ENCODE results near the gene C16orf74.

The C16orf74 gene

DNA sequence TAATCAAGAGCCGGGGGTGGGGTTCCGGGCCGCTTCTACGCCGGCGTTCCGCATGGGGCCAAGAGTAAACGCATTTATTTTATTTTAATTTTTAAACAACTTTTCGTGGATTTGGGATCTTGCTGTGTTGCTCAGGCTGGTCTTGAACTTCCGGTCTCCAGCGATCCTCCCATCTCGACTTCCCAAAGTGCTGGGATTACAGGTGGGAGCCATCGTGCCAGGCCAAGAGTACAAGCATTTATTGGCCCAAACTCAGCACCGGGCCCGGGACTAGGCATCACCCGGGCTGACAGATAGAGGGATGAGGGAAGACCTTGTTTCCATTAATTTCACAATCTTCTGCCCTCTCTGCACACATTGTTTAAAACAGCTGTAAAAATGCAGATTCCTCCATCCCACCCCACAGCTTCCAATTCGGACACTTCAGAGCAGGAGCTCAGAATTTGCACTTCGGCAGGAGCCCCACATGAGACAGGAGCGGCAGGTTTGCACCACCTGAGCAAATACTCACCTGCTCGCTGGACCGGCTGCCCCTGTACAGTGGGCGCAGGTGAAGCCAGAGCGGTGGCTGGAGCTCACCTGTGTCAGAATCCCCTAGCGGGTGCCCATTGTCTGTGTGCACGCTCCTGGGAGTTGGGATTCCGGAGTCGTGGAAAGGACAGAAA lies 61.5 kb downstream of the C16orf74 start:
- DNase-seq, result no peak

DNA sequence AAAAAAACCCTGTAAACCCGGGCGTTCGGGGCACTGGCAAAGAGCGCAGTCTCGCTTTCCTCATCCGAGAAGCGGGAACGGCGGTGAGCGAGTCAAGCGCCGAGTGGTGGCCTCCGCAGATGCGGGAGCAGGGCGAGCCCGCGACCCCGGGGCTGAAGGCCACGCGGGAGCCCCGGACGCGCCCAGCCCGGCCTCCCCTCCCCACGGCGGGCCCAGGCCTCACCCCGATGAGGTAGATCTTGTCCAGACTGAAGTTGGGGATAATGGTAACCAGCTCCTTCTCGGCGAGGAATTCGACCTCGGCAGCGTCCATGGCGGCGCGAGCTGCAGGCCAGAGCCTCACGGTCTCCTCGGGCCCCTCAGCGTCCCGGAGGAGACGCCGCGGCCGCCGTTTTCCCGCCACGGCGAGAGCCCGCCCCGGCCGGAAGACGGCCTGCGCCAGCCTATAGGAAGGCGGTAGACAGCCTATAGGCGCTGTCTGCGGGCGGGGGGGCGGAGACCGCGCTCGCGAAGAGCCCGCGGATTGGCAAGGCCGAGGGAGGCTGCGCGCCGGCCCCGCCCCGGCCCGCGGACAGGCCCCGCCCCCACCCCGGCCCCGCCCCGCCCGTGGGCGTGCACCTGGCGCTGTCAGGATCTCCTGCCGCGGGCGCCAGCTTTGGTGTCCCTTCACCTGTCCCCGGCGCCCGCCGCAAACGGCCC lies 62.2 kb downstream of the C16orf74 start, which contains the start of gene GINS2:
TSS of gene GINS2 (minus strand) at position 369 of the 699 bp plus-strand sequence. CDS start at position 313, 56 bp downstream.
- peak; percentile 90 for DNase-seq

DNA sequence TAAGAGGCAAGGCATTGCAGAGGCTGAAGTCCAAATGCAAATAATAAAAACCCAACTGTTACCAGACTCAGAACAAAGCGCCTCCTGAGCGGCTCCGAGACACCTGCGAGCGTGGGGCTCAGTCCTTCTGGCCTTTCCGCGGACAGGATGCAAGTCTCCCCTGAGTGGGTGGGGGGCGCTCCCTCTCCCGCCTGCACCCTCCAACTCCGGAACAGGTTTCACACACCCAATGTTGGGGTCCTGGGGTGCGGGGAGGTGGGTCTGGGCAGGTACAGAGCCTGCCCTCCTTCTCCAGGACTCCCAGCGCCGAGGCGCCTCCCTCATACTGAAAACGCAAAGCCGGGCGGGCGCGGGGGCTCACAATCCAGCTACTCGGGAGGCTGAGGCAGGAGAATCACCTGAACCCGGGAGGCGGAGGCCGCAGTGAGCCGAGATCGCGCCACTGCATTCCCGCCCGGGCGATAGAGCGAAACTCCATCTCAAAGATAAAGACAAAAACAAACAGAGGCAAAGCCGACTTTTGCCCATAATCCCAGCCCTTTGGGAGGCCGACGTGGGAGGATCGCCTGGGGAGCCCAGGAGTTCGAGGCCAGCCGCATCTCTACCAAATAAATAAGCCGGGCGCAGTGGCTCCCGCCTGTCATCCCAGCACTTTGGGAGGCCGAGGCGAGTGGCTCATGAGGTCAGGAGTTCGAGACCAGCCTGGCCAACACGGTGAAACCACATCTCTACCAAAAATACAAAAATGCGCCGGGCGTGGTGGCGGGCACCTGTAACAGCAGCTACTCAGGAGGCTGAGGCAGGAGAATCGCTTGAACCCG lies 63.0 kb downstream of the C16orf74 start:
- no peak for DNase-seq

GRCh38 chr16:85686912-85687591 lies 63.8 kb downstream of the C16orf74 start:
- no peak for DNase-seq

GRCh38 chr16:85685251-85685650 lies 65.6 kb downstream of the C16orf74 start:
- DNase-seq, result no peak

DNA sequence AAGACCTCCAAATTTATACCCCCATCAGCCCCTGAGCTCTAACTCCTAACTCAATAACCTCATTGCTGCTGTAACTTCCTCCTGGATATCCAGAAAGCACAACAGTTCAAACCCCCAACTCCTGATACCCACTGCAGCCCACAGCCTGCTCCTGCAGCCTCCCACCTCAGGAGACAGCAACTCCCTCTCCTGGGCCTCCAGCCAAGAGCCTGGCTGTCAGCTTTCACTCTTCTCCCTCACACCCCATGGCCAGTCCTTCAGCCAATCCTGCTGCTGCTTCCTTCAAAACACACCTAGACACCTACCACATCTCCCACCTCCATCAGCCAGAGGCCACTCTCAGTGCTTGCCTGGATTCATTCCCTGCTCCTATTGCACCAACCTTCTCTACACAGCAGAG lies 67.5 kb downstream of the C16orf74 start:
- DNase-seq, result no peak

DNA sequence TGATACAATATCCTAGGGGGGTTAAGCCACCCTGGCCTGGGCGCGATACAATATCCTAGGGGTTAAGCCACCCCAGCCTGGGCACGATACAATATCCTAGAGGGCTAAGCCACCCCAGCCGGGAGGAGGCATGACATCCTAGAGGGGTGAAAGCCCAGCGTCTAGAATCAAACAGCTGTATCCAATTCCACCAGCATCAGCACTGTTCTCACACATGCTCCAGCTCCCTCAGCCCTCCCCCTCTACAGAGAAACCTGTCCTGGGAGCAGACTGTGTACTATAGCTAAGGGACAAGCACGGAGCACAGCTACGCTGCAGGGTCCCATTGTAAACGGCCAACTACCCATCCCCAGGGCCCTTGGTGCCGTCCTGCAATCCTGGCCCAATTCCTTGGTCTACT lies 68.4 kb downstream of the C16orf74 start:
- DNase-seq, result no peak

GRCh38 chr16:85681255-85681654 lies 69.6 kb downstream of the C16orf74 start:
- DNase-seq, result peak; percentile 72

DNA sequence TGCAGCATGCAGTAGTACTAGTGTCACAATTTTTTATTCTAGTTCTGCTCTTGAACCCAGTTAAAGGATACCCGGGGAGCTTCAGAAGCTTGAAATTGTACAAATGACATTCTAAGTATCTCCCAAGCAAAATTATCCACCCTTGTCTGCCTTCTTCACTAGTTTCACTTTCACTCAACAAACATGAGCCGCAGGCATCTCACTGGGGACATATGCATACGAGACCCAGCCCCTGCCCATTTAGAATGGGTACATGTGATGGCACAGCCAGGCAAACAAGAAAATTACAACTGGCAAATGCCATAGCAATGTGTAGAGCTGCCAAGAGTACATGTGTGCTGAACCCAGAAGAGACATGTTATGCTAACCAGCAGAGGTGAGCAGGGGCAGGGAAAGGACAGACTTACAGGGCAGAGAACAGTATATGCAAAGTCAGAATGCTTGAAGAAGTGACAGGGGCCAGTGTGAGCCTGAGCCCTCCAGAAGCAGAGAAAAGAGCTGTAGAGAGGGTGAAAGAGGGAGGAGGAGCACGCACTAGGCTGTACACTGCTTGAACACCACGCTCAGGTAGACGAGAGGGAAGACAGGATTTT lies 70.4 kb downstream of the C16orf74 start:
- no peak for DNase-seq

GRCh38 chr16:85679870-85680269 lies 71.0 kb downstream of the C16orf74 start:
- no peak for DNase-seq

DNA sequence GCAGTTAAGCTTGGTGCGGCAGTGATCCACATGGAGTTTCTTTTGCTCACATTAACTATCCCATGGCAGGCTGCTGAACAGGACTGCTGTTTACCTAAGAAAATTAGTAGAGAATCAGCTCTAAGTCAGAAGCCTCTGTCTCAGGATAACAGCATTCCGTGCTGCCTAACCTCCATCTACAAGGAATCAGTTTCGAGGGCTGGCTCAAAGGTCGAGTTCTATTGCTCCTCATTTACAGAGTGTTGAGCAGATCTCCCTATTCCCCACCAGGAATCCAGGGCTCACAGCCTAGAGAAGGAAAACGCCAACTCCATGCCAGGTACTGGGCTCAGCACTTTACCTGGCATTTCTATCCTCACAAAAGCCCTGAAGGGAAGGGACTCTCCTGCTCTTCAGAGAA lies 72.1 kb downstream of the C16orf74 start:
- no peak for DNase-seq

DNA sequence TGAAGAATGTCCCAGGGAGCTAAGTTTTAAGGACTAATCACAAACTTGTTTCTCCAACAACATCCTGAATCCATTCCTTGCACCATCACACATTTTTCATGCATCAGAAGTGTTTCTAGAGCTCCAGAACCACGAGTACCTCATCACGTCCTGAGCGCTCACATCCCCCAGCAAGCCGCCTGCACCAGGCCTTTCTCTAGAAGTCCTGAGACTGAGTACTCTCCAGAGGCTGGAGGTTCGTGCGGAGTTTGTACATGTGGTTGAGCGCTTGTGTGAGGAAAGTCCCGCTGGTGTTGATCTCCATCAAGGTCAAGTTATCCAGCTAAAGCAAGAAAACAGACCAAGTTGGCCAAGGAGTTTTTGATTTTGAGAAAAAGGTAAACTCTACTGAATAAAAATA lies 72.9 kb downstream of the C16orf74 start:
- DNase-seq, result no peak

DNA sequence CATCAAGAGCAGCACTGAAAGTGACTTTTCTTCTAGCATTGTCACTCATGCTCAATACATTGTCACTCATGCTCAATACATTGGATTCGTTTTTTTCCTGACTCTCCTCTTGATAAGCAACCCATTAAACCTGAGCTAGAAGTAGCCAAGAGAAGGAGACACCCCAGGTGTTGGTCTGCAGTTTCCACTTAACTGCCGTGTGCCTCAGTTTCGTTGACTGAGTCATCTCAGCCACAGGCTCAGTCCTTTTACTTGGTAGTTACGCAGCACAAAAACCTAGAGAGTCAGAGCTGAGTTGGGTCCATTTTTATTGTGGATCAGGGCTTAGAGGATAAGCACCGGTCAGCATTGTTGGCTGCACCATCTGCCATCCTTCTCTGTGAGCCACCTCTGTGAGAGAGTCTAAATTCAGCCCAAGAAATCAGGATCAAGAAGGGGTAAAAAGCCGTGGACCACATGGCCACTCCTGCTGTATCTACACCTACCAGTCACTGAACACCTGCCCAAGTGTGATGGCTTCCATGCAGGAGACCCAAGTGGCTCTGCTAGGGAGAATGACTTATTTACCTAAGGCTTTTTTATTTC lies 73.4 kb downstream of the C16orf74 start:
- no peak for DNase-seq

DNA sequence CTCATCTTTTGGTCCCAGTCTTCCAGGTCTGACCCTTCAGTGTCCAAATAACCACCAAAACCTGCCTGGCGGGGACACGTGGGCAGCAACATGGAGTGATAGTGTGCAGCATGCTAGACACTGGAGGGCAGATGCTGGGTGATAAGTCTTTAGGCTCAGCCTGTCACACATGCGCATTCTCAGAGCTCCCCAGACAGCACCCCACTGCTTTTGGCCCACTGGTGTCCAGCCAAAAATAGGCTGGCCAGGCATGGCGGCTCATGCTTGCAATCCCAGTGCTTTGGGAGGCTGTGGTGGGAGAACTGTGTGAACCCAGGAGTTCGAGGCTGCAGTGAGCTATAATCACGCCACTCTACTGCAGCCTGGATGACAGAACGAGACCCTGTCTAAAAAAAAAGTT lies 74.4 kb downstream of the C16orf74 start:
- no peak for DNase-seq

GRCh38 chr16:85675251-85675874 lies 75.5 kb downstream of the C16orf74 start:
- DNase-seq, result peak; percentile 20

DNA sequence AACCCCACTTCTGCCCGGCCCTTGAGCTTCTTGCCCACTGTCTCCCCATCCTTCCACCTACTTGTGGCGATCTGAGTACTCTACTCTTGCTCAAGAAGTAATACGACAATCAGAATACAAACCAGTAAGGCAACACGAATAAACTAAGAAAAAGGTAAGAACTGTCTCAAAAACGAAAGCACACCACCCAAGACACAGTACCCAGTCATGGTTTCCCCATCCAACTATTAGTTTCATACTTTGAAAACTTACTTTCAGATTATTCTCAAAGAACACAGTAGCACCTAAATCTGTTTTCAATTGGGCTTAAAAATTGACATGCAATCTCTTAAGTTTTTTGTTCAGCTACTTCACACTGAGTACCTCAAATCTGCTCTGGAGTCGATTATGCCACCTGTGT lies 76.1 kb downstream of the C16orf74 start:
- DNase-seq, result no peak

DNA sequence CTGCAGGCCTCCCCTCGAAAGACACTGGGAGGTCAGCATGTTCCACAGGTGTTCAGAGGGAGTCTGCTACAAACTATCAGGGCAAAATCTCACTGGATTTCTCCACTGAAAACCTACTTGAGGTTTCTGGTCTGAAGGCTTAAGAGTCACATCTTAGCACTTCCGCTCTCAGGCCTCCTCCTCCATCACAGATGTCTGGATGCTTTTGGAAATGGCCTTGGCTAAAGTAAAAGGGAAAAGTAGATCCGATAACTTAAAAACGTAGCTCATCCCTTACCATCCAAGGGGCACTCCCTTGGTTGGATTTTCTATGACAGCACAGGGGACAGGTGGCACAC lies 76.5 kb downstream of the C16orf74 start:
- DNase-seq, result no peak

DNA sequence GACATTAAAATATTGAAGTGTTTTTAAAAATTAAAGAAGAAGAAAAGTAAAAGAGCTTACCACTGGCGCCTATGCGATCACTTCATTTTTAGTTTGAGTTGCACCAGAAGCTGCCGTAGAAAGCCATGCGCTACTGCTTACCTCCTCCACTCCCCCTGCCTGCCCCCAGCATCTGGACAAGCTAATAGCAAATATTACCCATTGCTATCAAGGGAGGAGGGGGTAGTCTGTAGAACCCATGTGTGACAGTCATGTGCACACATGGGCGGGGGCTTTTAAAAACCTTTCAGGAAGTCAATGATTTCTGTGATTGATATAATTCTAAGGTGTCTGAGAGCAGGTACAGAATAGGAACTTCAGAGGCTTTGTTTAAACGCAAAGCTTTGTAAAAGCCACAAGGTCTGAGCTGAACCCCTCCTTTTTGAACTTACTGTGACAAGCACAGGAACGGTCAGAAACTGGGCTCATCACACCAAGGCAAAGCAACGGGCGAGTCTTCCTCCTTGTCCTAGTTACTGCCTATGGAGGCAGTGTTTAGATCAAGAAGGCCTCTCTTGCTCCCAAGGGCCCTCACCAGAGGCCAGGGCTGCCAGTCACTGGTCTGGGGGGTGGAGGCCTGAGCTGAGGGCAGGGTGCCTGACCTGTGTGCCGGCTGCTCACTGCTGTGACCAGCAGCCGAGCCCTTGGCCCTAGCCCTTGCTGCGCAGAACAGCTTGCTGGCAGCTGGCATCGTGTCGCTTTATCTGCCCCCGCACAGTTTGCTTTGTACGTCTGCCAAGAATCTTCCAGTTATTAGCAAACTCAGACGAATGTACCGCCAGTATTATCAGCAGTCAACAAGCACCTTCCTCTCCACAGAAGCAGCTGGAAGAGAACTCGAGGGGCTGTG lies 77.1 kb downstream of the C16orf74 start:
- DNase-seq, result peak; percentile 95

DNA sequence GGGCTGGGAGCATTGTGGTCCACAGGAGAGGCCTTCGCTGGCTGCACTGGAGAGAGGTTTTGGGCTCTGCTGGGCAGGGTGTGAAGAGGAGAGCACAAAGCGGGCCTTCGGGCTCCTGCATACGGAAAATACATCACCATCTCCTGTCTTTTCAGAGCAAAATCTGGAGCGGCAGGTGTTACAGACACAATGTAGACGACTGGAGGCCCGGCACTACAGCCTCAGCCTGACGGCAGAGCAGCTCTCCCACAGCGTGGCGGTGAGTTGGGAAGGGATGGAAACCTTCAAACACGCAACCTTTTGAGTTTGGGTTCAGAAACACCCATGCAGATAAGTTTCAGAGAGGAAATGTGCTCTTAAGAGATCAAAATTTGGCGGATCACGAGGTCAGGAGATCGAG lies 80.1 kb downstream of the C16orf74 start:
- no peak for DNase-seq

DNA sequence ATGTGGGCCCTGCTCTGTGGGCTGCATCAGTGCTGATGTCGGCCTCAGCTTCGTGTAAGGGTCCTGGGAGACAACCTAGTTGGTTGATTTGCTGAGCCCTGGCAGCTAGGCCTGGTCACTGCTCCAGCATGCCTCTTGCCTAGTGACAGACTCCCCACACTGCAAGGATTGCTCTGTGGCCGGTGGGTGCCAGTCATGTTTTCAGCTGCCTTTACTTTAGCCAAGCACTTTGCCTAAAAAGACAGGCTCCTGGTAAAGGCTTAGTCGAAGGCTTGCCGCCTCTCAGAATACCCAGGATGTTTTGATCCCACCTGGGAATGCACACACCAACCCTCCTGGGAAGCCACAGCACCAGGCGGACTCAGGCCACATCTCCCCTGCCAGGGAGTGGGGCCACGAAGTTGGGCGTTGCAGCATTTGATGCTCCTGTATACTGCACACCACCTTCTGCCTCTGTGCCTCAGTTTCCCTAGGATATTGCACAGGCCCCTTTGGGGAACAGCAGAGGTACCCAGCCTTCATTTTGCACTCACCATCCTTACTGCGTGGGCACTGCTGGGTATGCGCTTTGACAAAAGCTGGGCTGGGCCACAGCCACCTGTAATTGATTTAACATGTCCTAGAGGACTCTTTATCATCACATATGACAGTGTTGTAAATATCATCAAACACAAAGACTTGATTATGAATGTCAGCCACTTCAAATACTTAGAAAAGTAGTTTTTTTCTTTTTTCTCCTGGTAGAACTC lies 82.0 kb downstream of the C16orf74 start:
- no peak for DNase-seq
